ENCODE data around the gene USH2A. TPM values are rescaled to one million over a fixed set of nuclear protein-coding genes. Genes with fewer than 3 reads are reported as not detected.

USH2A gene
- total and polyA plus RNA-seq, 11 donors = 0.03 to 4.7 (median 1.7) TPM

DNA sequence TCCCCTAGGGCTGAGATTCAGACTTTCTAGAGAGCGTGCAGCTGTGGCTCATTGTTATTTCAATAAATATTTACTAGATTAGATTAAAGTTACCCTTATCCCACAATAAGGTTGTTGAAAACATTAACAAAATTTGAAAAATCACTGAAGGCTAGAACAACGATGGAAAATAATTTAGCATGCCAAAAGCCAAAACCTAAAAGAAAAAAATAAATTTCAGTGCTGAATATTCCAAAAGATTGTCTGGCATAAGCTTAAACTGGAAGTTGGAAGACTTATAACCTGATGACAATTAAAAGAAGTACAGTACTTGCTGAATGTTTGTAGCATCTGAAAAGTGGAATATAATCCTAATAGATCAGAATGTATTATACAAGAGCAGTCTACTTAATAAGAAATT lies 221.3 kb downstream of the USH2A start:
- ATAC-seq (no peak), DNase-seq (no peak)
- 51 to 65% (median 56%) methylated on average over 2 of the region's 2 CpGs for WGBS, 4 donors
- H3K27me3 ChIP-seq = no peaks in the 10 kb centered on the region
- H3K4me1 ChIP-seq = no peaks in the 10 kb centered on the region
- H3K4me3 ChIP-seq = no peak overlapping the region
- H3K36me3 ChIP-seq = no peaks in the 10 kb centered on the region
- TF ChIP-seq POLR2A (IDR thresholded peaks at IDR 0.05) = no peak
- TF ChIP-seq CTCF (IDR thresholded peaks at IDR 0.05) = no peak
- no peak overlapping the region for H3K27ac ChIP-seq
- no peaks in the 10 kb centered on the region for H3K9me3 ChIP-seq
- intact Hi-C loops (cut with DNase I) = no loop called here

- no peak for ATAC-seq
- no peak for TF ChIP-seq CTCF (IDR thresholded peaks at IDR 0.05)
- TF ChIP-seq POLR2A (IDR thresholded peaks at IDR 0.05) = no peak
- no peaks in the 10 kb centered on the region for H3K4me1 ChIP-seq
- DNase-seq = no peak
- no peaks in the 10 kb centered on the region for H3K27me3 ChIP-seq
- no peaks in the 10 kb centered on the region for H3K9me3 ChIP-seq
- H3K36me3 ChIP-seq = no peaks in the 10 kb centered on the region
- H3K4me3 ChIP-seq = no peak overlapping the region
- intact Hi-C loops (cut with DNase I) = no loop called here
- 73 to 85% (median 76%) methylated on average over 3 of the region's 3 CpGs for WGBS, 4 donors
- no peak overlapping the region for H3K27ac ChIP-seq
Measured at GRCh38 chr1:216200941-216201340, 222.3 kb downstream of the USH2A start.

- DNase-seq (no peak), ATAC-seq (no peak)
- Histone ChIP-seq H3K27ac (no peak overlapping the region), H3K9me3 (no peaks in the 10 kb centered on the region), H3K4me1 (no peaks in the 10 kb centered on the region), H3K4me3 (no peak overlapping the region), H3K36me3 (no peaks in the 10 kb centered on the region), H3K27me3 (no peaks in the 10 kb centered on the region)
- intact Hi-C loops (cut with DNase I) = no loop called here
- 57 to 88% (median 70%) methylated on average over 1 of the region's 1 CpG for WGBS, 4 donors
- TF ChIP-seq POLR2A (IDR thresholded peaks at IDR 0.05) = no peak
- TF ChIP-seq CTCF (IDR thresholded peaks at IDR 0.05) = no peak
Measured at GRCh38 chr1:216194721-216195120, 228.5 kb downstream of the USH2A start.

DNA sequence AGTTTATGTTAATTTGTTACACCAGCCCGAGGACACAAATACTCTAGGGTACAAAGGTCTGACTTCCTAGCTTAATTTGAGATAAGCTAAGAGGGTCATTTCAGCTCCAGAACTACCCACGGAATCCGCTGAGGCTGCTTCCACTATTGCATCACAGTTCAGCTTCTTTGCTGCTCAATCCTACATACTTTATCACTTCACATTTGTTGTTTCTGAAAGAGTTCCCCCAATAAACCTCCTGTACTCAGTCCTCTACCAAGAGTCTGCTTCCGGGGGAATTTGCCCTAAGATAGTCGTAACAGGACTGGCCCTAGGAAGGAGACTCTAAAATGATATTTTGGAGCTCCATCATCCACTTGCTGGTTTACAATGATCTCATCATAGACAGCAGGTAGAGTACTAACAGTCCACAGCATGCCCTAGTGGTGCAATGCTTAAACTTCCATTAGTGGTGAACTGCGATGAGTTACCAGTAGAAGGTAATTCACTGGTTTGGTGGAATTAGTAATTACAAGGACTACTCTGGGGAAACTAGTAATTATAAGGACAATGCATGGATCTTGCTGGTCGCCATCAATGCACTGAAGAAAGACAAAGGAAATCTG lies 229.3 kb downstream of the USH2A start:
- ATAC-seq = no peak
- H3K9me3 ChIP-seq = no peaks in the 10 kb centered on the region
- WGBS, 4 donors = 79 to 82% (median 81%) methylated on average over 7 of the region's 7 CpGs
- no peak overlapping the region for H3K4me3 ChIP-seq
- H3K27me3 ChIP-seq = no peaks in the 10 kb centered on the region
- H3K27ac ChIP-seq = no peak overlapping the region
- no peaks in the 10 kb centered on the region for H3K36me3 ChIP-seq
- H3K4me1 ChIP-seq = no peaks in the 10 kb centered on the region
- intact Hi-C loops (cut with DNase I) = no loop called here
- TF ChIP-seq CTCF (IDR thresholded peaks at IDR 0.05) = no peak
- no peak for TF ChIP-seq POLR2A (IDR thresholded peaks at IDR 0.05)
- DNase-seq = no peak
